Fibroblast of lung (primary cell): Measurements from ENCODE around the gene LGR6. TPM values are rescaled to one million over a fixed set of nuclear protein-coding genes. Genes with fewer than 3 reads are reported as not detected.

ENCODE experiments used
- DNase-seq, 2 donors: peaks; one replicate each; pipeline versions ENCODE4 v3.0.0 to v3.0.0-alpha.2; 2010; ENCODE audit warnings: low read depth in 2 of 2
- H2AFZ ChIP-seq: 2 replicates; pipeline ENCODE4 v1.5.1; 2012; ENCODE audit warnings: low read length, control low read depth, inconsistent platforms
- H3K27ac ChIP-seq: 2 replicates; pipeline ENCODE4 v1.5.1; 2011; ENCODE audit warnings: low read length, control low read depth; ENCODE audit not compliant: insufficient read depth
- H3K27me3 ChIP-seq: 2 replicates; pipeline ENCODE4 v1.5.1; 2011; ENCODE audit warnings: mild to moderate bottlenecking, low read length; ENCODE audit not compliant: control insufficient read depth, insufficient read depth
- H3K36me3 ChIP-seq: 2 replicates; pipeline ENCODE4 v1.5.1; 2011; ENCODE audit warnings: low read length; ENCODE audit not compliant: control insufficient read depth, insufficient read depth
- H3K4me1 ChIP-seq: 2 replicates; pipeline ENCODE4 v1.5.1; 2011; ENCODE audit warnings: low read length; ENCODE audit not compliant: control insufficient read depth, insufficient read depth; ENCODE audit errors: extremely low read depth
- H3K4me2 ChIP-seq: 2 replicates; pipeline ENCODE4 v1.5.1; 2011; ENCODE audit warnings: low read length, control low read depth; ENCODE audit not compliant: insufficient read depth; ENCODE audit errors: extremely low read depth
- H3K4me3 ChIP-seq, 4 experiments: fragments of 200-600 bp in 1 of 4; sonication (generic) in 1 of 4; replicated peaks in 1 of 4; 2 replicates each; pipeline ENCODE4 v1.5.1; 2011 to 2016; ENCODE audit warnings: low read length in 4 of 4, low read depth in 3 of 4, mild to moderate bottlenecking in 3 of 4, control low read depth in 2 of 4, inconsistent platforms in 1 of 4, mixed read lengths in 1 of 4; ENCODE audit not compliant: insufficient read depth in 1 of 4; ENCODE audit errors: control extremely low read depth in 1 of 4
- H3K79me2 ChIP-seq: 2 replicates; pipeline ENCODE4 v1.5.1; 2012; ENCODE audit warnings: mild to moderate bottlenecking, low read length, inconsistent platforms; ENCODE audit not compliant: control insufficient read depth, insufficient read depth
- H3K9ac ChIP-seq: 2 replicates; pipeline ENCODE4 v1.5.1; 2011; ENCODE audit warnings: mild to moderate bottlenecking, low read length, control low read depth; ENCODE audit not compliant: insufficient read depth
- H3K9me3 ChIP-seq: 2 replicates; pipeline ENCODE4 v1.5.1; 2012; ENCODE audit warnings: low read depth, low read length; ENCODE audit not compliant: control insufficient read depth, insufficient read depth
- H4K20me1 ChIP-seq: 2 replicates; pipeline ENCODE4 v1.5.1; 2011; ENCODE audit warnings: low read length; ENCODE audit not compliant: control insufficient read depth, insufficient read depth; ENCODE audit errors: extremely low read depth
- CTCF ChIP-seq, 2 donors: IDR thresholded peaks in 1 of 2; conservative IDR thresholded peaks in 1 of 2; 1 replicate in 1 of 2; 2 replicates in 1 of 2; pipeline ENCODE4 v1.5.1; 2011 to 2012; ENCODE audit warnings: low read length in 2 of 2, control low read depth in 1 of 2, inconsistent platforms in 1 of 2, low read depth in 1 of 2, mild to moderate bottlenecking in 1 of 2
- EZH2 ChIP-seq: IDR thresholded peaks from 2 replicates; pipeline ENCODE4 v1.5.1; 2012; ENCODE audit warnings: low read length, control low read depth, mild to moderate bottlenecking; ENCODE audit errors: missing control alignments
- polyA plus RNA-seq, 2 donors: library from polyadenylated mRNA; depleted of rRNA in 1 of 2; stranded (reverse) in 1 of 2; unstranded in 1 of 2; fragments of >200 nt; gene quantifications; 2 replicates each; pipeline ENCODE4 v1.2.1, GENCODE V29; 2011 to 2012; ENCODE audit warnings: missing spikeins in 1 of 2
- total RNA-seq: library from RNA; depleted of rRNA; stranded (reverse); fragments of >200 nt; gene quantifications from 2 replicates; pipeline ENCODE4 v1.2.1, GENCODE V29; 2014

Gene LGR6
- total and polyA plus RNA-seq, 2 donors (not counting 1 experiment from before 2014, with no cell fraction given): 0.02 TPM; not detected in 1

- no peaks in the 10 kb centered on the region for H3K79me2 ChIP-seq
- H3K27me3 ChIP-seq: peaks cover 26% of the 10 kb centered on the region
- no peak overlapping the region for H3K4me3 ChIP-seq
- no peaks in the 10 kb centered on the region for H3K9me3 ChIP-seq
- TF ChIP-seq EZH2 (no peak), CTCF (conservative IDR thresholded peaks at IDR 0.05 in 1 of 2, IDR thresholded peaks at IDR 0.05 in 1 of 2; ENCODE audit: low read depth in 1 of 2, low read length in 2 of 2) (no peak)
- no peak for DNase-seq
- H4K20me1 ChIP-seq: no peaks in the 10 kb centered on the region
- H3K36me3 ChIP-seq: no peaks in the 10 kb centered on the region
- H3K4me1 ChIP-seq: no peaks in the 10 kb centered on the region
- H3K4me2 ChIP-seq: no peak overlapping the region
- H3K27ac ChIP-seq: no peak overlapping the region
- H2AFZ ChIP-seq: no peak overlapping the region
- H3K9ac ChIP-seq: no peak overlapping the region
Measured at GRCh38 chr1:202229376-202229775, 35.8 kb downstream of the LGR6 start.

- Histone ChIP-seq H3K4me1 (peaks cover 5% of the 10 kb centered on the region), H3K27me3 (peaks cover 26% of the 10 kb centered on the region), H3K9ac (no peak overlapping the region), H2AFZ (no peak overlapping the region), H3K36me3 (no peaks in the 10 kb centered on the region), H3K79me2 (no peaks in the 10 kb centered on the region), H4K20me1 (no peaks in the 10 kb centered on the region), H3K4me3 (no peak overlapping the region), H3K9me3 (no peaks in the 10 kb centered on the region), H3K27ac (no peak overlapping the region), H3K4me2 (no peak overlapping the region)
- DNase-seq: no peak
- TF ChIP-seq EZH2: no peak
- no peak for TF ChIP-seq CTCF (conservative IDR thresholded peaks at IDR 0.05 in 1 of 2, IDR thresholded peaks at IDR 0.05 in 1 of 2; ENCODE audit: low read depth in 1 of 2, low read length in 2 of 2)
Measured at GRCh38 chr1:202230061-202230938, 36.7 kb downstream of the LGR6 start.

DNA sequence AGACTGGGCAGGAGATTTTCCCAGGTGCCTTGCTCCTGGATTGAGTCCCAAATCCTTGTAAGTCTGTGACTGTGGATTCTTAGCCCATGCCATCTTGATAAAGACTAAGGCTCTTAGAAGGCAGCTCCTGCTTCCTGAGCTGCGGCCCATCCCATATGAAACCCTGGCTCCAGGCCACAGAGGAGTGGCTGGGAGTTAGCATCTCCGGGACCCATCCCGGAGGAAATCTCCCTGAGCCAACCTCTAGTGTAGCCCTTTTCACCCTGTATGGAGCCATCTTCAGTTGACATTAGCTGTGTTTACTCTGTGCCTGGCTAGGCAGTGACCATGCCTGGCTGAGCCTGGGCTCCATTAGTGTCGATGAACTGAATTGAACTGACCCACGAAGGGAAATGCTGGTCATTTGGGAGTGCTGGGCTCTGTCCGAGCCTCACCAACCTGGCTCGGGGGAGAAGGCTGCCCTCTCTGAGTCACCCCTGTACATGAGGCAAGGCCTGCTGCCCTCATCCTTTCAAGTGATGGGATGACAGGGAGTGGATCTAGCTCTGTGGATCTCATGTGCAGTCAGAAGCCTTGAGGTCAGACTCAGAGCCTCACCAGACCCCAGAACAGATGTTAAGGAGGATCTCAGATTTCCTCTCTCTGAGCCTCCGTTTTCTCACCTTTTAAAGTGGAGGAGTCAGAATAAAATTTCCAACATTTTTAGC lies 37.5 kb downstream of the LGR6 start:
- Histone ChIP-seq H3K9ac (no peak overlapping the region), H3K79me2 (no peaks in the 10 kb centered on the region), H4K20me1 (no peaks in the 10 kb centered on the region), H3K9me3 (no peaks in the 10 kb centered on the region), H3K4me3 (no peak overlapping the region), H2AFZ (no peak overlapping the region), H3K36me3 (no peaks in the 10 kb centered on the region), H3K27ac (no peak overlapping the region), H3K27me3 (peaks cover 23% of the 10 kb centered on the region), H3K4me2 (no peak overlapping the region), H3K4me1 (peaks cover 10% of the 10 kb centered on the region)
- DNase-seq: no peak
- TF ChIP-seq EZH2 (no peak), CTCF (conservative IDR thresholded peaks at IDR 0.05 in 1 of 2, IDR thresholded peaks at IDR 0.05 in 1 of 2; ENCODE audit: low read depth in 1 of 2, low read length in 2 of 2) (no peak)
